ENCODE measurements around the gene CCNDBP1. TPM values are rescaled to one million over a fixed set of nuclear protein-coding genes. Genes with fewer than 3 reads are reported as not detected.
"Not testable (repeated sequence)": the region's sequence is repeated elsewhere in the genome, so short reads cannot be mapped to it uniquely, and the experiment has no call there.

Gene CCNDBP1
- total RNA-seq, 2 experiments from 2014 or later = 45.8 to 51.6 TPM

DNA sequence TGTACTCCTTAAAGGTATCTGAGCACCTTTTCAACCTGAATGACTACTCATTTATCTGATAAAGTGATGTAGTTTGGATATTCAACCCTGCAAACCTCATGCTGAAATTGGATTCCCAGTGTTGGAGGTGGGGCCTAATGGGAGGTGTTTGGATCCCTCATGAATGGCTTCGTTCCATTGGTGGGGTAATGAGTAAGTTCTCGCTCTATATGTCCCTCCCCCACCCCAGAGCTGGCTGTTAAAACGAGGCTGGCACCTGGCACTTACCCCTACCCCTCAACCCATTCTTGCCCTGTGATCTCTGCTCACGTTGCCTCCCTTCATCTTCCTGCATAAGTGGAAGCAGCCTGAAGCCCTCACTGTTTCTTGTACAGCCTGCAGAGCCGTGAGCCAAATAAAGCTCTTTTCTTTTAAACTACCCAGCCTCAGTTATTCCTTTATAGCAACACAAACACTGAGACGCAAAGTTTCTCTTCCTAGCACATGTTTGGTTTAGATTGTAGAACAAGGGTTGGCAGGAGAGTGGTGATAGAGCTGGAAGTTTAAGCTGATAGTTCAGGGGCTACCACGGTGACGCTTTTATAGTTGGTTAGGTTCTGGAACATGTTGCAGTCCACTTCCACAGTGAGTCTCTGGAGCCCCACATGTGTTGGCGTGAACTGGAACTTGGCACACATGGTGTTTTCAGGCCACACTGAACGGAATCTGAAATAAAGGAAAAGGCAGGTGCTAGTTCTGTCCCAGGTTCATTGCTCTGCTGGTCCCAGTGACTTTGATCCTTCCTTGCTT, 11.8 kb downstream of the CCNDBP1 start:
- H3K27ac Mint-ChIP-seq = no peak overlapping the region
- ChIA-PET POLR2A (no interaction called here), CTCF (interaction anchor here (0.7 to 2.3 kb wide), 3 partner anchors 14 to 89 kb away, joined by 3 to 13 read pairs (median 3); no protein-coding TSS in a partner anchor)
- intact Hi-C loops (cut with DNase I, micrococcal nuclease) = no loop called here
- H3K4me1 Mint-ChIP-seq = peaks cover 3% of the 10 kb centered on the region
- peaks cover 35% of the 10 kb centered on the region for H3K36me3 Mint-ChIP-seq (ENCODE audit: low read depth)
- H3K9me3 Mint-ChIP-seq (ENCODE audit: low read depth) = peaks cover 6% of the 10 kb centered on the region
- no peaks in the 10 kb centered on the region for H3K27me3 Mint-ChIP-seq
- no peak for DNase-seq
- ATAC-seq = no peak
- no peak overlapping the region for H3K4me3 Mint-ChIP-seq

- H3K27ac Mint-ChIP-seq; H3K27me3 Mint-ChIP-seq; intact Hi-C loops (cut with DNase I, micrococcal nuclease); ATAC-seq; POLR2A ChIA-PET; H3K9me3 Mint-ChIP-seq (ENCODE audit: low read depth); DNase-seq; H3K4me3 Mint-ChIP-seq; H3K4me1 Mint-ChIP-seq: not testable (repeated sequence)
- peaks cover 30% of the 10 kb centered on the region for H3K36me3 Mint-ChIP-seq (ENCODE audit: low read depth)
- CTCF ChIA-PET = interaction anchor here (0.7 kb wide), 1 partner anchor 88 kb away, joined by 3 read pairs; no protein-coding TSS in a partner anchor
Observed at GRCh38 chr15:43197773-43198172, 12.6 kb downstream of the CCNDBP1 start.

- CTCF ChIA-PET, H3K27me3 Mint-ChIP-seq: not testable (repeated sequence)
Observed at GRCh38 chr15:43198556-43198955, 13.4 kb downstream of the CCNDBP1 start.

DNA sequence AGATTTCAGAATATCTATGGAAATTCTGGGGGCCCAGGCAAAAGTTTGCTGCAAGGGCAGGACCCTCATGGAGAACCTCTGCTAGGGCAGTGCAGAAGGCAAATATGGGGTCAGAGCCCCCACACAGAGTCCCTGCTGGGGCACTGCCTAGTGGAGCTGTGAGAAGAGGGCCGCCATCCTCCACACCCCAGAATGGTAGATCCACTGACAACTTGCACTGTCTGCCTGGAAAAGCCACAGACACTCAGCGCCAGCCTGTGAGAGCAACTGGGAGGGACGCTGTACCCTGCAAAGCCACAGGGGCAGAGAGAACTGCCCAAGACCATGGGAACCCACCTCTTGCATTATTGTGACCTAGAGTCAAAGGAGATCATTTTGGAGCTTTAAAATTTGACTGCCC, 13.8 kb downstream of the CCNDBP1 start:
- no peak overlapping the region for H3K4me3 Mint-ChIP-seq
- ChIA-PET CTCF (no interaction called here), POLR2A (no interaction called here)
- no peak for DNase-seq
- peaks cover 3% of the 10 kb centered on the region for H3K4me1 Mint-ChIP-seq
- intact Hi-C loops (cut with DNase I, micrococcal nuclease) = no loop called here
- peaks cover 6% of the 10 kb centered on the region for H3K9me3 Mint-ChIP-seq (ENCODE audit: low read depth)
- peaks cover 28% of the 10 kb centered on the region for H3K36me3 Mint-ChIP-seq (ENCODE audit: low read depth)
- ATAC-seq = no peak
- no peak overlapping the region for H3K27ac Mint-ChIP-seq
- H3K27me3 Mint-ChIP-seq = no peaks in the 10 kb centered on the region

More at GRCh38 chr15:43198556-43198955, 13.4 kb downstream of the CCNDBP1 start:
- H3K9me3 Mint-ChIP-seq (ENCODE audit: low read depth); intact Hi-C loops (cut with DNase I, micrococcal nuclease); DNase-seq; H3K4me3 Mint-ChIP-seq; H3K27ac Mint-ChIP-seq; H3K4me1 Mint-ChIP-seq; ATAC-seq; POLR2A ChIA-PET: not testable (repeated sequence)
- peaks cover 28% of the 10 kb centered on the region for H3K36me3 Mint-ChIP-seq (ENCODE audit: low read depth)

- ChIA-PET POLR2A (no interaction called here), CTCF (no interaction called here)
- Mint-ChIP-seq H3K27me3 (no peaks in the 10 kb centered on the region), H3K27ac (no peak overlapping the region), H3K36me3 (ENCODE audit: low read depth) (peaks cover 22% of the 10 kb centered on the region), H3K4me1 (peaks cover 7% of the 10 kb centered on the region), H3K4me3 (no peak overlapping the region), H3K9me3 (ENCODE audit: low read depth) (peaks cover 6% of the 10 kb centered on the region)
- no peak for DNase-seq
- intact Hi-C loops (cut with DNase I, micrococcal nuclease) = no loop called here
- ATAC-seq = peak; percentile 52
Observed at GRCh38 chr15:43199945-43200488, 14.8 kb downstream of the CCNDBP1 start.

- CTCF ChIA-PET = interaction anchor here (0.6 to 3.5 kb wide), 29 partner anchors 9 to 460 kb away, joined by 3 to 31 read pairs (median 4); partner anchors contain the start of gene UBR1
- Mint-ChIP-seq H3K4me3 (no peak overlapping the region), H3K9me3 (ENCODE audit: low read depth) (no peaks in the 10 kb centered on the region), H3K36me3 (ENCODE audit: low read depth) (no peaks in the 10 kb centered on the region), H3K27ac (no peak overlapping the region), H3K27me3 (peaks cover 2% of the 10 kb centered on the region), H3K4me1 (peaks cover 7% of the 10 kb centered on the region)
- ATAC-seq = peak; percentile 72
- peak; percentile 77 for DNase-seq
- POLR2A ChIA-PET = no interaction called here
- intact Hi-C loops (cut with DNase I, micrococcal nuclease) = loop anchor here in 1 of 2 experiments (1.0 kb wide), 2 partner anchors 17 to 500 kb away; no protein-coding TSS in a partner anchor
Observed at GRCh38 chr15:43204016-43204901, 19.1 kb downstream of the CCNDBP1 start.

DNA sequence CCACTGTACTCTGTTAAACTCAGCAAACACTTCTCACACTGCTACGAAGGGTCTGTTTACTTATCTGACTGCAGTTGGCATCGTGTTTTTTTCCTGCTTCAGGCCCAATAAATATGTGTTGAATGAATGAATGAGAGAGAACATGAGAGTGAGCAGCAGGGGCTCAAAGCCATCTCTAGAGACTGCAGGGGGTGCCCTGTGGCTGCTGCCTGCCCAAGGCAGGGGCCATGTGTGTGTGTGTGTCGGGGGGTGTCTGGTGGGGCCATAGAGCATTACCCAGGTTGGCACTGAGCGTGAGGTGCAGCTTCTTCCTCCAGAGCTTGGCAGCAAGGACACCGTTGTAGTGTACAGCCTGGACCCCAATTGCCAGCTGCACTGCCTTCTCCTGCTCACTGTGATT, 20.9 kb downstream of the CCNDBP1 start:
- Mint-ChIP-seq H3K36me3 (ENCODE audit: low read depth) (no peaks in the 10 kb centered on the region), H3K9me3 (ENCODE audit: low read depth) (no peaks in the 10 kb centered on the region), H3K4me1 (peaks cover 4% of the 10 kb centered on the region), H3K27ac (no peak overlapping the region), H3K27me3 (peaks cover 2% of the 10 kb centered on the region), H3K4me3 (no peak overlapping the region)
- POLR2A ChIA-PET = no interaction called here
- ATAC-seq (no peak), DNase-seq (no peak)
- CTCF ChIA-PET = interaction anchor here (0.6 to 2.5 kb wide), 2 partner anchors 23 to 106 kb away, joined by 3 to 8 read pairs; no protein-coding TSS in a partner anchor
- intact Hi-C loops (cut with DNase I, micrococcal nuclease) = no loop called here

- peaks cover 2% of the 10 kb centered on the region for H3K27me3 Mint-ChIP-seq
- DNase-seq (no peak), ATAC-seq (no peak)
- POLR2A ChIA-PET = no interaction called here
- intact Hi-C loops (cut with DNase I, micrococcal nuclease) = no loop called here
- H3K4me3 Mint-ChIP-seq = no peak overlapping the region
- H3K27ac Mint-ChIP-seq = no peak overlapping the region
- H3K9me3 Mint-ChIP-seq (ENCODE audit: low read depth) = no peaks in the 10 kb centered on the region
- CTCF ChIA-PET = interaction anchor here (0.7 to 0.8 kb wide), 2 partner anchors 23 to 392 kb away, joined by 3 to 4 read pairs; no protein-coding TSS in a partner anchor
- no peaks in the 10 kb centered on the region for H3K36me3 Mint-ChIP-seq (ENCODE audit: low read depth)
- H3K4me1 Mint-ChIP-seq = peaks cover 4% of the 10 kb centered on the region
Observed at GRCh38 chr15:43207024-43207423, 21.8 kb downstream of the CCNDBP1 start.

GRCh38 chr15:43208052-43209002, 23.1 kb downstream of the CCNDBP1 start:
- CTCF ChIA-PET = interaction anchor here (0.8 kb wide), 1 partner anchor 394 kb away, joined by 4 read pairs; no protein-coding TSS in a partner anchor
- intact Hi-C loops (cut with DNase I, micrococcal nuclease) = no loop called here
- Mint-ChIP-seq H3K36me3 (ENCODE audit: low read depth) (no peaks in the 10 kb centered on the region), H3K4me3 (no peak overlapping the region), H3K27me3 (peaks cover 2% of the 10 kb centered on the region), H3K27ac (no peak overlapping the region), H3K4me1 (peaks cover 4% of the 10 kb centered on the region), H3K9me3 (ENCODE audit: low read depth) (no peaks in the 10 kb centered on the region)
- DNase-seq = no peak
- POLR2A ChIA-PET = no interaction called here
- ATAC-seq = no peak

DNA sequence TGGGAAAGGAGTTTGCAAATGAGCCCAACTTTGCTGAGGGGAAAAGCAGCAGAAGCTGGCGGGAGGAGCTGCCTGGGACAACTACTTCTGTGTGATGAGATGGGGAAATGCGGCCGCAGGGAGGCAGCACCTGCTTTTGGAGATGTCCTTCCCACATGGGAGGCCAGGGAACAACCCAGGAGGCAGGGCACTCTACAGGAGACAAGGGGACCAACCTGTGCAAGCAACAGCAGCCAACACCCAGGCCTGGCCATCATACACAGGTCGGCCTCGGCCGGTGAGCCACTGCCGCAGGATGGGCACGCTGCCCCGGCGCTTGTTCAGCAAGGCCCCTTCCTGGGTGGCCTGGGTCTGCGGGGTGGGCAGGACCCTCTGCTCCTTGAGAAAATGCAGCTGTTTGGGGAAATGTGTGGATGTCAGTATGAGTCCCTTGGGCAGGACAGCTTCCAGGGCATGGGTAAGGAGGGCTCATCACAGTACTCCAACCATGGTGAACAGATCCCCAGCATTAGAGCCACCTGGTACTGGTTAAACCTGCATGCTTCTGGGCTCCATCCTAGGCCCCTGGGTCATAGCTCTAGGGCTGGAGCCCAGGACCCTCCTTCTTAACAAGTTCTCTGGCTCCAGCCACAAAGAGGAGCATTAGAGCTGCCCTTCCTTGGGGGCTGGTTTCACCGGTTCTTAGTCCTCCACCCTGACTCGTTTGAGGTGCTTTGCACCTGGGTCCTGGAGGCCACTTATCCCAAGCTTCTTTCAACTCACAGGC, 24.0 kb downstream of the CCNDBP1 start:
- ChIA-PET CTCF (interaction anchor here (1.0 kb wide), 1 partner anchor 16 kb away, joined by 3 read pairs; no protein-coding TSS in a partner anchor), POLR2A (no interaction called here)
- intact Hi-C loops (cut with DNase I, micrococcal nuclease) = no loop called here

More for the DNA sequence above, 24.0 kb downstream of the CCNDBP1 start:
- no peaks in the 10 kb centered on the region for H3K9me3 Mint-ChIP-seq (ENCODE audit: low read depth)
- ATAC-seq (no peak), DNase-seq (no peak)
- H3K27me3 Mint-ChIP-seq = peaks cover 2% of the 10 kb centered on the region
- H3K36me3 Mint-ChIP-seq (ENCODE audit: low read depth) = no peaks in the 10 kb centered on the region
- no peak overlapping the region for H3K4me3 Mint-ChIP-seq
- H3K27ac Mint-ChIP-seq = no peak overlapping the region
- H3K4me1 Mint-ChIP-seq = peaks cover 2% of the 10 kb centered on the region
